ENCODE data around the gene MYO15A. TPM values are rescaled to one million over a fixed set of nuclear protein-coding genes. Genes with fewer than 3 reads are reported as not detected.

Gene MYO15A
- polyA plus RNA-seq, 1 donor (not counting 4 experiments of a cell fraction or from before 2014, with no cell fraction given) = 0.20 TPM

- dilution Hi-C loops (cut with MboI; ENCODE audit: extremely low pct_ligation_motif_present, low sequenced_read_pairs) = no loop called here
- DNase-seq (ENCODE audit: low read depth, low spot score) = no peak
- no peaks in the 10 kb centered on the region for H3K9me3 ChIP-seq (ENCODE audit: control insufficient read depth, low read depth, low read length)
- H2AFZ ChIP-seq (ENCODE audit: control insufficient read depth, low read length) = no peak overlapping the region
- H3K27me3 ChIP-seq (ENCODE audit: control insufficient read depth, extremely low read depth, insufficient read depth, low read length) = no peaks in the 10 kb centered on the region
- no peaks in the 10 kb centered on the region for H3K9me1 ChIP-seq (ENCODE audit: control insufficient read depth, extremely low read depth, insufficient read depth, low read length)
- no peak overlapping the region for H3K4me3 ChIP-seq (ENCODE audit: control insufficient read depth in 2 of 3, extremely low read depth in 1 of 3, insufficient read depth in 2 of 3, low read depth in 1 of 3, low read length in 3 of 3)
- FAIRE-seq = no peak
- no peaks in the 10 kb centered on the region for H4K20me1 ChIP-seq (ENCODE audit: control insufficient read depth, extremely low read depth, insufficient read depth, low read length)
- no peaks in the 10 kb centered on the region for H3K79me2 ChIP-seq (ENCODE audit: control insufficient read depth, insufficient read depth, low read length)
- H3K27ac ChIP-seq (ENCODE audit: control insufficient read depth, insufficient read depth, low read length) = no peak overlapping the region
- no peak for TF ChIP-seq EZH2 (IDR thresholded peaks at IDR 0.05; ENCODE audit: low read length)
- TF ChIP-seq CTCF (optimal IDR thresholded peaks at IDR 0.05 in 1 of 3, IDR thresholded peaks at IDR 0.05 in 1 of 3, conservative IDR thresholded peaks at IDR 0.05 in 1 of 3; ENCODE audit: extremely low read depth in 1 of 3, insufficient read depth in 2 of 3, low read length in 3 of 3) = no peak
- H3K36me3 ChIP-seq (ENCODE audit: control insufficient read depth in 2 of 2, extremely low read depth in 1 of 2, insufficient read depth in 2 of 2, low read length in 2 of 2) = no peaks in the 10 kb centered on the region
- H3K9ac ChIP-seq (ENCODE audit: control insufficient read depth, extremely low read depth, insufficient read depth, low read length) = no peak overlapping the region
- H3K4me2 ChIP-seq (ENCODE audit: control insufficient read depth, extremely low read depth, insufficient read depth, low read depth, low read length) = no peak overlapping the region
- H3K4me1 ChIP-seq (ENCODE audit: control insufficient read depth, extremely low read depth, insufficient read depth, low read length) = no peaks in the 10 kb centered on the region
These were observed 9.7 kb downstream of the MYO15A start for GRCh38 chr17:18117982-18118975.

- no peak overlapping the region for H2AFZ ChIP-seq (ENCODE audit: control insufficient read depth, low read length)
- no peaks in the 10 kb centered on the region for H3K9me3 ChIP-seq (ENCODE audit: control insufficient read depth, low read depth, low read length)
- dilution Hi-C loops (cut with MboI; ENCODE audit: extremely low pct_ligation_motif_present, low sequenced_read_pairs) = no loop called here
- H4K20me1 ChIP-seq (ENCODE audit: control insufficient read depth, extremely low read depth, insufficient read depth, low read length) = no peaks in the 10 kb centered on the region
- no peaks in the 10 kb centered on the region for H3K4me1 ChIP-seq (ENCODE audit: control insufficient read depth, extremely low read depth, insufficient read depth, low read length)
- no peak for DNase-seq (ENCODE audit: low read depth, low spot score)
- TF ChIP-seq EZH2 (IDR thresholded peaks at IDR 0.05; ENCODE audit: low read length) (no peak), CTCF (optimal IDR thresholded peaks at IDR 0.05 in 1 of 3, IDR thresholded peaks at IDR 0.05 in 1 of 3, conservative IDR thresholded peaks at IDR 0.05 in 1 of 3; ENCODE audit: extremely low read depth in 1 of 3, insufficient read depth in 2 of 3, low read length in 3 of 3) (no peak)
- no peak overlapping the region for H3K4me2 ChIP-seq (ENCODE audit: control insufficient read depth, extremely low read depth, insufficient read depth, low read depth, low read length)
- no peak overlapping the region for H3K4me3 ChIP-seq (ENCODE audit: control insufficient read depth in 2 of 3, extremely low read depth in 1 of 3, insufficient read depth in 2 of 3, low read depth in 1 of 3, low read length in 3 of 3)
- H3K79me2 ChIP-seq (ENCODE audit: control insufficient read depth, insufficient read depth, low read length) = no peaks in the 10 kb centered on the region
- no peak for FAIRE-seq
- H3K27me3 ChIP-seq (ENCODE audit: control insufficient read depth, extremely low read depth, insufficient read depth, low read length) = no peaks in the 10 kb centered on the region
- no peaks in the 10 kb centered on the region for H3K9me1 ChIP-seq (ENCODE audit: control insufficient read depth, extremely low read depth, insufficient read depth, low read length)
- H3K9ac ChIP-seq (ENCODE audit: control insufficient read depth, extremely low read depth, insufficient read depth, low read length) = no peak overlapping the region
- H3K36me3 ChIP-seq (ENCODE audit: control insufficient read depth in 2 of 2, extremely low read depth in 1 of 2, insufficient read depth in 2 of 2, low read length in 2 of 2) = no peaks in the 10 kb centered on the region
- no peak overlapping the region for H3K27ac ChIP-seq (ENCODE audit: control insufficient read depth, insufficient read depth, low read length)
These were observed 10.7 kb downstream of the MYO15A start for GRCh38 chr17:18119166-18119745.

All from keratinocyte (primary cell).